AG10803 (cell line): ENCODE measurements around the gene PID1.

Experiments used
- DNase-seq: peaks from one replicate; pipeline ENCODE4 v3.0.0; 2010; ENCODE audit warnings: low read depth
- H3K4me3 ChIP-seq: 2 replicates; pipeline ENCODE4 v1.5.1; 2011; ENCODE audit warnings: mild to moderate bottlenecking, low read length, control low read depth
- CTCF ChIP-seq: conservative IDR thresholded peaks from 2 replicates; pipeline ENCODE4 v1.5.1; 2011; ENCODE audit warnings: mild to moderate bottlenecking, low read length, control low read depth, inconsistent platforms

The PID1 gene

GRCh38 chr2:229237270-229237669 is 33.8 kb downstream of the PID1 start:
- DNase-seq, result no peak
- no peak for TF ChIP-seq CTCF
- no peak overlapping the region for H3K4me3 ChIP-seq

GRCh38 chr2:229235131-229235914 is 35.8 kb downstream of the PID1 start:
- peak; percentile 20 for DNase-seq
- no peak overlapping the region for H3K4me3 ChIP-seq
- no peak for TF ChIP-seq CTCF

GRCh38 chr2:229231885-229232284 is 39.2 kb downstream of the PID1 start:
- no peak for DNase-seq
- H3K4me3 ChIP-seq, result no peak overlapping the region
- no peak for TF ChIP-seq CTCF

GRCh38 chr2:229231328-229231868 is 39.7 kb downstream of the PID1 start:
- TF ChIP-seq CTCF, result no peak
- H3K4me3 ChIP-seq, result no peak overlapping the region
- no peak for DNase-seq

GRCh38 chr2:229230911-229231310 is 40.2 kb downstream of the PID1 start:
- no peak overlapping the region for H3K4me3 ChIP-seq
- DNase-seq, result no peak
- TF ChIP-seq CTCF, result no peak

- H3K4me3 ChIP-seq, result no peak overlapping the region
- DNase-seq, result no peak
- TF ChIP-seq CTCF, result no peak
These were observed 40.8 kb downstream of the PID1 start for GRCh38 chr2:229230256-229230655.

- TF ChIP-seq CTCF, result no peak
- no peak overlapping the region for H3K4me3 ChIP-seq
These were observed 44.7 kb downstream of the PID1 start for GRCh38 chr2:229226382-229226781.

More at GRCh38 chr2:229226382-229226781, 44.7 kb downstream of the PID1 start:
- no peak for DNase-seq
